NCI-H1694 (cell line): ENCODE results near the gene WWOX.

ENCODE experiments used
- DNase-seq: peaks from one replicate; lab custom pipeline; 2025; lab: John Stamatoyannopoulos, UW

WWOX gene

DNA sequence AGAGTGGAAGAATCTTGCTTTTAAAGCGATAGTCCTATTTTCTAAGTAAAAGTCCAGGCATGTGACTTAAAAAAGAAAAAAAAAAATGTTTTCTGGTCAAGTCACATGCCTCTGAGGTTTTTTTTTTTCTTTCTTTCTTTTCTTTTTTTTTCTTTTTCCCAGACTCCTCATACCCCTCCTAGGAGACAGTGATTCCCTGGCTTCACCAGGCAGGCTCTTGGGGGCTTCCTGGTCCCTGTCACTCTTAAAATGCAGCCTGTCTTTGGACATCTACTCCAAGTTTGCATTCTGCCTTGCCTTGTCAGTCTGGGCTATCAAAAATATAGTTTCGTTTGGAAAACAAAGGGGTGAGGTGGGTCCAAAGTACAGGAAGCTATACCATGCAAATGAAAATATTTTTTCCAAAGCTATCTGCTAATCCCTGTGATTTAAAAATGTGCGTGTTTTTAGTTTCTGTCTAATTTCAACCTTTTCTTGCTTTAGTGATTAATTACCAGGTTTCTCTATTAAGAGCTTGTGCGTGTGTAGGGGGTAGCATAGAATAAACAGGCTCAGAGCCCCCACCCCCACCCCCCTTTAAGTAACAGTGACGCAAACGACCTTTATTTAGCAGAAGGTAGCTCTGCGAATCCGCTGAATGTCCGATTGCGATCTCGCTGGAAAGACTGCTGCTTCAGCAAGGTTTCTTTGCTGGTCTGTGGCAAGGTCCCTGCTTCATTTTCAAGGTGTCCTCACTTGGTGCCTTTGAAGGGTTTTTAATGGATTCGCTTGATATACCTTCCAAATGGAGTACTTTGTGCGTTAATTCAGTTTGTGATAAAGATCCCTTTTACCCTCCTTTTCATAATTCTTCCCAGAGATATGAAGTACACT is 510.2 kb downstream of the WWOX start:
- DNase-seq = no peak

- DNase-seq = no peak
Observed at GRCh38 chr16:78611318-78611717, 511.9 kb downstream of the WWOX start.

- no peak for DNase-seq
Observed at GRCh38 chr16:78619811-78620210, 520.4 kb downstream of the WWOX start.

DNA sequence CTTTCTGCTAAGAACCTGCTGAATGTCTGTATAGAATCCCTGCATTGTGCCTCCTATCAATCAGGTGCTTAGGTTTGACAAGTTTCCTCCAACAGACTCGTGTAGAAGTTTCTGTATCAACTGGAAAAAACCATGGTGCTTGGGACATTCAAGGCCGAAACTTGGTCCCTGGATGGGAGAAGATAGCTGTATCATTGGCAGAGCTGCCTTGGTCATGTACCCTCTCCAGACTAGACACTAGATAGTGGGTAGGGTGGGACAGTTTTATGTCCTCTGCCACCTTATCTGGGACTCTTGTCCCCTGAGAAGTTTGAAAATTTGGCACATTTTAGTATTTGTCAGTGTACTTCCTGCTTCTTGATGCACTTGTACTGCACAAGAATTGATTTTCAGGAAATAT is 520.8 kb downstream of the WWOX start:
- no peak for DNase-seq

GRCh38 chr16:78623796-78624195 is 524.3 kb downstream of the WWOX start:
- no peak for DNase-seq

DNA sequence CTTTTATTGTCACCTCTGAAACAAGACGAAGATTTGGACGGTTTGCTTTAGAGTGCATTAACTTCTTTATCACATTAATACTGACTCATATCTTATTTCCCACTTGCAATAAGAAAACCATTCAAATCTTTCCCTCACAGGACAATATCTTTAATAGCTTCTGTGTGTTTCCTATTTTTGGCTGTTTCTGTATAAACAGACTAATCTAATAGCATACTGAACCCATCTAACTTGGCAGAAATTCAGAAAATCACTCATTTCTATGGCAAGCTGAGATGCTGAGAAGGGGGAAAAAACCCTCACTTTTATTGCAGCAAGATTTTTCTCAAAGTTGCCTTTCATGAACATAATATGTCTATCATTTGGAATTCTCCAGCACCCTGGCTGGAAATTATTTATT is 524.9 kb downstream of the WWOX start:
- DNase-seq = no peak

DNA sequence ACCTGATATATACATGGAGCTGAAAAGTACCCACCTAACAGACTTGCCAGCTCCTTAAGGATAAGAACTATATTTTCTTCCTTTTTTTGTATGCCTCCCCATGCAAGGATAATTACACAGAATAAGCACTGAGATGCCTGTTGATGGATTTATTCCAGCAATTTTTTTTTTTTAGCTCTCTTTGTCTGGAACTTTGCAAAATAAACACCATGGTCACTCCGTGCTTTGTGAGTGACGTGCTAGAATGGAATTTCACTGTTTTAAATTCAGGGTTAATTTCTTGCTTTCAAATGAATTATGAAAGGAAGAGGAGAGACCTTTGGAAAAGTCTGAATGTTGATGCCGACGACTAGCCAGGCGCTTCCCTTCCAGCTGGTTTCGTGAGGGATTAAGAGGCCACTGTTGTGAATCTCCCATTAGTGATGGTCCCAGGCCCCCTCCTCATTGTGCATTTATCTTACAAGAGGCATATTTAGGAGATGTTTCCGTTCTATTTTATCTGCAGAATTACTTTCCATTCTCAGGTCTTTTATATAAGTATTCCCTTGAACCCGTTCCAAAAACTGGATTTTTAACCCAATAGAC is 529.1 kb downstream of the WWOX start:
- no peak for DNase-seq

GRCh38 chr16:78629173-78629572 is 529.7 kb downstream of the WWOX start:
- DNase-seq = no peak

- DNase-seq = no peak
Observed at GRCh38 chr16:78630102-78630501, 530.6 kb downstream of the WWOX start.

DNA sequence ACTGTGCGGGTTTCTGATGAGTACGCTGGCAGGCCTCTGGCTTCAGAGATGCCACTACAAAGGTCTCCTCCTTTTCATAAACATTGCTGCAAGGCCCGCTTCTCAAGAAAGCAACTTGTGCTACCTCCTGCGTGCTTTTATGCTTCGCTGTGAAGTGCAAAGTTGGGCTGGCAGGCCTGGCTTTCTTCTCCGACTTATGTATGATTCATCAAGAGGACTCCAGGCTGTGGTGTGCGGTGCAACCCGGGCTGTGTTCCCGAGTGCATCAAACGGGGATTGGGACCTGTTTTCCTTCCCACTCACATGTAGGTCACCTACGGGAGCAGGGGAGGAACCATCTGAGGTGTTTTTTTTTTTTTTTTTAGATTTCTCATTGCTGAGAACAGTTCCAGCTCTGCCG is 534.1 kb downstream of the WWOX start:
- no peak for DNase-seq

DNA sequence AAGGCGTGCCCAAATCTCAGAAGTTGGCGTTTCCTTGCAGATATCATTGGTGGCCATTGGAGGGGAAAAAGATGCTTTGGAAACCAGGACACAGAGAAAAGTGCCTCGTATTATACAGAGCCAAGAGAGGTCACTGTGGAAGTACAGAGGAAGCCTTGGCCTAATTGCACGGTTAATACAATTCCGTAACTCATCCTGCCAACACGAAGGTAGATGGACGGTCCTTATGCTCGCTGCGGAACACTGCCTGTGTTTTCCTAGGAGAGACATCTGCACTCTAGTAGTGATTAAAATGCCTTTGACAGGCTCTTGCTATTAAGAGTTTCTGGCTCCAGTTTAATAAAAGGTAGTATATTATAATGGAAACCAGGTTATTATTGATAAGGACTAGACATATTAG is 536.4 kb downstream of the WWOX start:
- DNase-seq = no peak

- DNase-seq = no peak
Observed at GRCh38 chr16:78638371-78638770, 538.9 kb downstream of the WWOX start.

GRCh38 chr16:78639775-78640174 is 540.3 kb downstream of the WWOX start:
- DNase-seq = no peak

- no peak for DNase-seq
Observed at GRCh38 chr16:78640886-78641285, 541.4 kb downstream of the WWOX start.

- DNase-seq = no peak
Observed at GRCh38 chr16:78641433-78641832, 542.0 kb downstream of the WWOX start.

GRCh38 chr16:78642621-78643285 is 543.3 kb downstream of the WWOX start:
- DNase-seq = no peak

DNA sequence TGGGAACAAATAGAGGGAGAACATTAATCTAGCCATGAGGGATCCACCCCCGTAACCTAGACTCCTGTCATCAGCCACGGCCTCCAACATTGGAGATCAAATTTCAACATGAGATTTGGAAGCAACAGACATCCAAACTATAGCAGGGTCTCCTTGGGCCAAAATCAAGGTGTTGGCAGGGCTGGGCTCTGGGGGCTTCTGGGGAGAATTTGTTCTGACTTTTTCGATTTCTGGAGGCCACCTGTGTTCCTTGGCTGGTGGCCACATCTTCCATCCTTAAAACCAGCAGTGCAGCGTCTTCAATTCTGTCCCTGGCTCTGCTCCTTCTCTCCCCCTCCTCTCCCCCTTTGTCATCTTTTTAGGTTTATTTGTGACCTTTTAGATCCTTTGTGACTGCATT is 546.2 kb downstream of the WWOX start:
- no peak for DNase-seq

DNA sequence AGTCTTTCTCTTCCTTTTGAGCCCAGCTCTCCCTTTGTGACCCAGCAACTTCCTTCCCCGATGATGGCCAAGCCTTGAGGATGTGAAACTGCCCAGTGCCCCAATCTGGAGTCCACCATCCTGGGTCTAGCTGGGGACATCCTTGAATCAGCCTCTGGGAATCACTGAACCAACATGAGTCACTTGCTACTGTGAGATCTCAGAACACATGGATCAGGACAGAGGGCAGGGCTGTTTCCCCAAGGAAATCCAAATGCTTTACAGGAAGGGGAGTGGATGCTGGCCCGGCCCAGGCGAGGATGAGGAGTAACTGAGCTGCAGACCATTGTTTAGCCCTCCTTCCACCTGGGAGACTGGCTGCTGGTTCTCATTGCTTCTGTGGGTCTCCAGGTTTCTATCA is 547.6 kb downstream of the WWOX start:
- no peak for DNase-seq

DNA sequence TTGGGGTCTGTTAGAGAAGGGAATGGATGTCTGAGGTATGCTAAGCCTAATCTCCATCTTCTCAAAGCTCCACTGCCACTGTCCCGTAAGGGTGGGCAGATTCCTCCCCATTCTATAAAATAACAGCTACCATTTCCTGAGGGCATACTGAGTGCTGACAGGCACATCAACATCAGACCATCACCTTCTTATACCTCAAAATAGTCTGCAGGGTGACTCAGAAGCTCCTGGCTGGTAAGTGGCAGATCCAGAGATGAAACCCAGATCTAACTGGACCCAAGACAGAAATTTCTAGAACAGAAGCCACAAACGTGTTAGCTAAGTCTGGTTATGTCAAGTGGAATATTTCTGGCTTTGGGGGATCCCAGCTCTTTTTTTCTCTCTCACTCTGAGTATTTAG is 548.0 kb downstream of the WWOX start:
- no peak for DNase-seq

GRCh38 chr16:78648517-78648916 is 549.1 kb downstream of the WWOX start:
- no peak for DNase-seq

DNA sequence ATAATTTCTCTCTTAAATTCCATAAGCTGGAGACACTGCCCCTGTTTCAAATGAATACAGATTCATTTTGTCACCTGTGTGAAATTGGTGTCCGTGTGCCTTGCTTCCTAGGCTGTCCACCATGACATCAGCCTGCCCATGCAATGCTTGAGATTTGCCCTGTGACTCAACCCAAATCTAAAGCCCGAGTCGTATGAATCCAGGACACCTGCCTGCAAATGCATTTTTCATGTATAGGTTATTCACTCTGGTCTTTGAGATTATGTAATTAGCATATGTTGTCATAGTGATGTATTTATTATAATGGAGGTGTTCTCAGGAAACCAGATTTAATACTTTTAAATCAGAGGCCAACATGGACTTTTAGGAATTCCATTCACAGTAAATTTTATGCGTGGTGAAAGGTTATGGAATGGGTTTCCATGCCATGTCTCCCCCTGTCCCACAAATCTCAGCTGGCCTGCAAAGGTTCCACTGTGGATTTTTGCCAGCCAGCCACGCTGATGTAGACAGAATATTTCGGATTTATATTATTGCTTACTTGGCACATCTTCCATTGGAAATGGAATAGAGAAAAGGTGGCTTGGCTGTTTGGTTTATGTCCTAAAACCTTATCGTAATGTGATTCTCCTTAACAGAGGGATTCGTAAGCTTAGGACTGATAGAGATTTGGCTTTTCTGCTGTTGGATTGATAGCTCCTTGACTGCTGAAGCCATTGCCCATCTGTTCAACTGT is 551.1 kb downstream of the WWOX start:
- DNase-seq = no peak

- DNase-seq = no peak
Observed at GRCh38 chr16:78654929-78655328, 555.5 kb downstream of the WWOX start.
